MM.1S (cell line): Measurements from ENCODE around the gene TSHB.

Source experiments
- EZH2 ChIP-seq: fragments of 300-600 bp; sonication (generic); optimal IDR thresholded peaks from 2 replicates; pipeline ENCODE3; 2017; ENCODE audit warnings: low read depth, mild to moderate bottlenecking, antibody characterized with exemption, low read length, mixed read lengths
- TF ChIP-seq, protein P1 (sequence below): fragments of 300-600 bp; sonication (generic); IDR thresholded peaks from 2 replicates; pipeline ENCODE4 v1.5.1; 2016; ENCODE audit warnings: antibody characterized with exemption, low read length, mixed read lengths

DNA sequence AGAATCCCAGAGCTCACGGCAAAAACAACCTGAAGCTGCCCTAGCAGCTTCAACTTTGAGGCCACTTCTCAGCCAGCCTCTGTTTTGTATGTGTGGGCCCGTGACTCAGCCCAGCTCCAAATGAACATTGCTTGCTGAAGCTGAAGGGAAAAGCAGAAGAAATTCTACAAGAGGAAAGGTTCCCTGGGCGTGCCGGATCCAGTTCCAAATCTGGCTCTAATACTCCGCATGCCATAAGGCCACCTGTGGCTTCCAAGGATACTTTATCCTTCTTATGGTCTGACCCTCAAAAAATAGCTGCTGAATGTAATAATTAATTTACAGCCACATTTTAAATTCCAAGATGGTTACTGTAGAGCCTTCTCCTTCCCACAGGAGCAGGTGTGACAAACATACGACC is 35.4 kb downstream of the TSHB start:
- TF ChIP-seq EZH2 = no peak
- TF ChIP-seq, protein P1, sequence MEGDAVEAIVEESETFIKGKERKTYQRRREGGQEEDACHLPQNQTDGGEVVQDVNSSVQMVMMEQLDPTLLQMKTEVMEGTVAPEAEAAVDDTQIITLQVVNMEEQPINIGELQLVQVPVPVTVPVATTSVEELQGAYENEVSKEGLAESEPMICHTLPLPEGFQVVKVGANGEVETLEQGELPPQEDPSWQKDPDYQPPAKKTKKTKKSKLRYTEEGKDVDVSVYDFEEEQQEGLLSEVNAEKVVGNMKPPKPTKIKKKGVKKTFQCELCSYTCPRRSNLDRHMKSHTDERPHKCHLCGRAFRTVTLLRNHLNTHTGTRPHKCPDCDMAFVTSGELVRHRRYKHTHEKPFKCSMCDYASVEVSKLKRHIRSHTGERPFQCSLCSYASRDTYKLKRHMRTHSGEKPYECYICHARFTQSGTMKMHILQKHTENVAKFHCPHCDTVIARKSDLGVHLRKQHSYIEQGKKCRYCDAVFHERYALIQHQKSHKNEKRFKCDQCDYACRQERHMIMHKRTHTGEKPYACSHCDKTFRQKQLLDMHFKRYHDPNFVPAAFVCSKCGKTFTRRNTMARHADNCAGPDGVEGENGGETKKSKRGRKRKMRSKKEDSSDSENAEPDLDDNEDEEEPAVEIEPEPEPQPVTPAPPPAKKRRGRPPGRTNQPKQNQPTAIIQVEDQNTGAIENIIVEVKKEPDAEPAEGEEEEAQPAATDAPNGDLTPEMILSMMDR = no peak
